NCI-H2107 treated with DMSO at 0.1 percent for 48 hours (cell line): ENCODE measurements around the gene PDE6B.
"Not testable (repeated sequence)": the region's sequence is repeated elsewhere in the genome, so short reads cannot be mapped to it uniquely, and the experiment has no call there.

ENCODE experiments used
- DNase-seq: peaks from one replicate; lab custom pipeline; 2025; ENCODE audit not compliant: unreplicated experiment; lab: John Stamatoyannopoulos, UW

PDE6B gene

GRCh38 chr4:635851-636627 is 10.7 kb downstream of the PDE6B start:
- no peak for DNase-seq

DNA sequence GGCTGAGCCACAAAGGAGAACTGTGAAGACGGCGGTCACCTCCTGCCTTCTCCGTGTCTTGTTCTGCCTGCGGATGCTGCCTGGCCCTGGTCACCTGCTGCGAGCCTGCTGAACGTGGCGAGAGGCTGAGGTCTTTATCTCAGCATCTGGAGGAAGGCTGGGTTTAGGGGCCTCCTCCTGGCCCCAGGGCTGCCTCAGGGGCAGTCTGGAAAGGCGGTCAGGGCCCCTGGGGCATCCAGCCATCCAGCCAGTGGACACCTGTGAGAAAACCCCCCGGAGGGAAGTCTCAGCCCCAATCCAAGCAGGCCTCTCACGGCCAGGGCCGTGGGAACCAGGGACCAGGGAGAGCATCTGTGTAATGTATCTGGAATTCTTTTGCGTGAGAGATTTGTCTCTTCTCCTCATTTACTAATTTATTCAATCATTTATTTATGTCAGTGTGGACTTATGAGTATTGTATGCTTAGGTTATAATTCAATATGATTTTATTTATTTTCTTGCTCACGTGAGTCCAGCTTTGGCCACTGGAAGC is 11.3 kb downstream of the PDE6B start:
- DNase-seq = no peak

DNA sequence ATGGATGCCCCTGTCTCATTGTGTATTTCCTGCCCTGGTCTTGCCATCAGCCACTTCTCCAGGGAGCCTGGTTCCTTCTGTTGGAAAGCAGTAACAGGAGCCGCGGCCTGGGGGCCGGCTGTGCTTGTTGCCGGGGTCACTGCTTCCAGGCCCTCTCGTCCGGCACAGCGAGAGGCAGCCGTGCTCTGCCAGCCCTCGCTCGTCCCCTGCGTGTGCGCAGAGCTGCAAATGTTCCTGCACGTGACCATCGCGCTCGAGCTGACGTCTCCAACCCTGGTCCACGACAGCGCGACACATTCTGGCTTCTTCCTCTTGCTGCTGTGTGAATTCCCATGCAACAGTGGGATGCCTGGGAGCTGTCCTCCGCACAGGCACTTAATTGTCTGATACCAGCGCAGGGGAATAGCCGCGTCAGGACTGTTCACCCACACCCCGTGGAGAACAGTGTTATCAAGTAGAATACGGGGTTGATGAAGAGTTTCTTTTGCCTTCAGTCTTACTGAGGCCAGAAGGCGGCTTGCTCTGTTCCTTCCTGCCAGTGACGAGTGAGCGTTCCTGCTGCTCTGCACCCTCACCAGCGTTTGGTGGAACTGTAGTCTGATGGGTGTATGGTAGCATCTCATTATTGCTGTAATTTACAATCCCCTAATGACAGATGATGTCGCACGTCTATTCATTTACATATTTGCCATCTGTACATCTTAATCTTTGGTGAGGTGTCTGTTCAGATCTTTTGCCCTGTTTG is 12.3 kb downstream of the PDE6B start:
- DNase-seq = no peak

DNA sequence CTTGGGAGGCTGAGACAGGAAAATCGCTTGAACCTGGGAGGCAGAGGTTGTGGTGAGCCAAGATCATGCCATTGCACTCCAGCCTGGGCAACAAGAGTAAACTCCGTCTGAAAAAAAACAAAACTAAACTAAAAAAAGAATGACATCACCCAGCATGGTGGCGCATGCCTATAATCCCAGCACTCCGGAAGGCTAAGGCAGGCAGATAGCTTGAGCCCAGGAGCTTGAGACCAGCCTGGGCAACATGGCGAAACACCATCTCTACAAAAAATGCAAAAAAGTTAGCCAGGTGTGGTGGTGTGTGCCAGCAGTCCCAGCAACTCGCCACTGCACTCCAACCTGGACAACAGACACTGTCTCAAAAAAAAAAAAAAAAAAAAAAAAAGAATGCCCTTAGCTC is 17.0 kb downstream of the PDE6B start:
- DNase-seq = not testable (repeated sequence)

- no peak for DNase-seq
Measured at GRCh38 chr4:646460-646859, 21.1 kb downstream of the PDE6B start.

GRCh38 chr4:647481-647880 is 22.1 kb downstream of the PDE6B start:
- no peak for DNase-seq

- no peak for DNase-seq
Measured at GRCh38 chr4:648579-649292, 23.4 kb downstream of the PDE6B start.

- no peak for DNase-seq
Measured at GRCh38 chr4:649293-649625, 23.9 kb downstream of the PDE6B start.

DNA sequence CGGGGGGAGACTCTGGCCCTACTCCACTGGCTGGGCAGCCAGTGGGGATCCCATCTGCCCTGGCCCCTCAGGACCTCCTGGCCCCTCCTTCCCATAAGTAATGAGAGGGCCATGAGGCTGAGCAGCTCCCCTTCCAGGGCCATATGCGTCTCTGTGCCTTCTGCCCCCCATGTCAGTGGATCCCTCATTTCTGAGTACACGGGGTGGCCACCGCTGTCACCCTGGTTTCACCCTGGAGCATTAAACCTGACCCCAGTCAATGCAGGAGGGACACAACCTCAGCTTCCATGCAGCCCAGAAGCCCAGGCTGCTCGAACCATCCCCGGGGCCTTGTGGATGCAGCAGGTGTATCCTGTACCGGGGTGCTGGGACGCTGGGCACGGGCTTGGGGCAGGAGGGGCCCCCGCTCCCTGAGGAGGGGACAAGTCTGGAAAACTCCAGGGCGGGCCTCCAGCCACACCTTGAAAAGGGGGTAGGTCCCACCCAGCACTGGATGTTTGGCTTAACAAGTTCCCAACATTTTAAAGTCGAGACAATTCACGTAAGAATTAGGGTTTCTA is 24.5 kb downstream of the PDE6B start:
- no peak for DNase-seq

- no peak for DNase-seq
Measured at GRCh38 chr4:650461-650860, 25.1 kb downstream of the PDE6B start.

GRCh38 chr4:650951-651883 is 25.8 kb downstream of the PDE6B start:
- DNase-seq = peak; percentile 5

GRCh38 chr4:651884-652642 is 26.7 kb downstream of the PDE6B start:
- no peak for DNase-seq

DNA sequence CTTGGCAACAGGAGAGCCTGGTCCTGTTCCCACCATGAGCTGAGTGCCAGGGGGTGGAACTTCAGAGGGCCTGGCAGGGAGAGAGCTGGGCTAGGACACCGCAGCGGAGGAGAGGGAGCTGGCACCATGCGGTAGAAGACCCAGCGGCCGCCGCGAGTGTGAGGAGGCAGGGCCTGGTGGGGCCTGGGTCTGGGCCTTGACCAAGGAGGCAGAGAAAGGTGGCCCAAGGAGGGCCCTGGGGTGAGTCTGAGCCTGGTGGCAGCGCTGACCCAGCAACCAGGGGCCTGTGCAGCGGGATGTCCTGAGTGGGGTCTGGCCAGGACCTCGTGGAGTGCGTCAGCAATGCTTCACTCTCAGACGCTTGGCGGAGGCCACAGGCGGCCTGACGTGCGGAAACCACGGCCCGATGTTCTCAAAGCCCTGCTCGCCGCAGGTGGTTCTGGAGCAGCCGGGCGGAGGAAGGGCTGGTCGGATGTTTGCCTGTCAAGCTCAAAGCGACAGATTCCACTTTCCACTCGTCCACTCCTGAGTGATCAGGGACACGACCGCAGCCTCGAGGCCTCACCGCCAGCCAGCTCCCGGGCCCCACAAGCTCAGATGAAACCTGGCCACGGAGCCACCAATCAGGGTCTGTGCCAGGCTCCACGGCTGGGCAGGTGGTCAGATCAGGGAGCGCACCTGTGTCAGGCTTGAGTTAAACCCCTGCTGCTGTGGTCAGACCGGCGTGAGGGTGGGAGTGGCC is 27.9 kb downstream of the PDE6B start:
- DNase-seq = no peak

DNA sequence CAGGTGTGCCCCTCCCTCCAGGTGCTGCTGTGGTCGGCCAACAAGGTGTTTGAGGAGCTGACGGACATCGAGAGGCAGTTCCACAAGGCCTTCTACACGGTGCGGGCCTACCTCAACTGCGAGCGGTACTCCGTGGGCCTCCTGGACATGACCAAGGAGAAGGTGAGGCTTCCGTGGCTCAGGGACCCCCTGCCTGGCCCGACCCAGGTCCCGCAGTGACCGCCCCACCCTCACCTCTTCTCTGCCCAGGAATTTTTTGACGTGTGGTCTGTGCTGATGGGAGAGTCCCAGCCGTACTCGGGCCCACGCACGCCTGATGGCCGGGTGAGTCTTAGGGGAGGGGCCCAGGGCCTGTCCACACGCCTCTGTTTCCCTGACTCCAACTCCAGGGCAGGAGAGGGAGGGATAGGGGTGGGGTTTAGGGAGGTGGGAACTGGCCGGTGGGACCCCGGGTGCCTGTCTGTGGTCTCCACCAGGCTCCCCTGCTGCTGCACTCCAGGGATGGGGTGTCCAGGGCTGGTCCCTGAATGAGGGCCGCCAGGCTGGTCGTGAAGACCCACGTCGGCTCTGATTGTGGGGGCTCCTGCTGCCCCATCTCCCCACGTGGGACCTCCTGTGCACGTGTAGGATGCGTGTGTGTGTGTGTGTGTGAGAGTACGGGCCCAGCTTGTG is 28.6 kb downstream of the PDE6B start:
- no peak for DNase-seq

GRCh38 chr4:654503-654845 is 29.1 kb downstream of the PDE6B start:
- DNase-seq = no peak

DNA sequence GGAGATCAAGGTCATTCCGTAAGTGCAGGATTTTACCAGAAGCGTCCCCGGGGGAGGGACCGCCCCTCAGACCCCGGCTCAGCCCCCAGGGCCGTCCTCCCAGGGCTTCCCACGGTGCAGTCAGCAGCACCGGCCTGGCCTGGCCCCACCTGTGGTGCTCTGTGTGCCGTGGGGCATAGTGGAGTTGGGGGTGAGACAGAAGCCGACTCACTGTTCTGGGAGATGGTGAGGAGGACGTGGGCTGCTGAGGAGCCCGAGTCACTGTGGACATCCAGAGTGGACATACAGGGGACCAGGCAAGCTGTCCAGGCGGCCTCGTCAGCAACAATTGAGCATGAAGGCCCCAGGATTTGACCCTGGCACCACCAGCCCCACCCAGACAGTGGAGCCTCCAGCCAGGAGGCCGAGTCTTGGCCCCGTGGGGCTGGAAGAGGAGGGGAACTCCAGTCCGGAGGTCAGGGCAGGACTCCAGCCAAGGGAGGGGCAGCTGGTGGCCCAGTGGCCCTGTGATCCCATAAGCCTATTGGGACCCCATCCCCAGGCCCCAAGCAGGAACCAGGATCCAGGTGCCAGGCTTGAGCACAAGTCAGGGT is 29.6 kb downstream of the PDE6B start:
- no peak for DNase-seq

DNA sequence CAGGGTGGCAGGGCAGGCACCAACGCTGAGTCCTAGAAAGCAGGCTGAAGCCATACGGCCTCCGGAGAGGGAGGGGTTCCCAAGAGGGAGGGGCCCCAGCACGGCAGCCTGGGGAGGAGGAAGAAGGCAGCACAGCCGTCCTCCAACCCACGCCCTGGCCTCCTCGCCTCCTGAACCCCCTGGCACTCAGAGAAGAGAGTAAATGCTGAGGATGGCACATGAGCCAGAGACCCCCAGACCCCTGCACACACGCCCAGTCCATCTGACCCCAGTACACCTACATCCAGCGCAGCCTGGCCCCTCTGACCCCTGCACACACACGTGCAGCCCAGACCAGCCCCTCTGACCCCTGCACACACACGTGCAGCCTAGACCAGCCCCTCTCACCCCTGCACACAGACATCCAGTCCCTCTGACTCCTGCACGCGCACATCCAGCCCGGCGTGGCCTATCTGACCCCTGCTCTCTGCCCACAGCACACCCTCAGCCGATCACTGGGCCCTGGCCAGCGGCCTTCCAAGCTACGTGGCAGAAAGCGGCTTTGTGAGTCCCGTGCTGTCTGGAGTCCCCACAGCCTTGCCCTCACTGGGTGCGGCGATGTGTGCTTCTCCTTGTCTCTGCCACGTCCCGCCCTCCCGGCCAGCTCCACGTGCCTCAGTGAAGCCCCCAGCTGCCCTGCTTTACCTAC is 30.2 kb downstream of the PDE6B start:
- no peak for DNase-seq
